HepG2 (cell line): ENCODE data around the gene FXR2. TPM values are rescaled to one million over a fixed set of nuclear protein-coding genes. Genes with fewer than 3 reads are reported as not detected.

ENCODE experiments used
- ARNT ChIP-seq: fragments of 450-650 bp; IDR thresholded peaks from 2 replicates; pipeline ENCODE4 v1.6.1; 2017
- BATF2 ChIP-seq: sonication (generic); formaldehyde crosslinking; IDR thresholded peaks from 2 replicates; pipeline ENCODE4 v1.8.0; 2022; ENCODE audit warnings: mild to moderate bottlenecking, missing genetic modification reagents, moderate library complexity
- CBX2 ChIP-seq, 2 experiments: fragments of 200-600 bp in 1 of 2; sonication (generic); formaldehyde crosslinking in 1 of 2; IDR thresholded peaks; 2 replicates each; pipeline versions ENCODE4 v1.7.0 to v1.8.1; 2018 to 2022; ENCODE audit warnings: low read depth in 2 of 2, low read length in 1 of 2, mild to moderate bottlenecking in 1 of 2, missing genetic modification reagents in 1 of 2
- ESRRA ChIP-seq: sonication (generic); formaldehyde crosslinking; IDR thresholded peaks from 2 replicates; pipeline ENCODE4 v1.5.1; 2020; ENCODE audit warnings: mild to moderate bottlenecking, low read depth, missing genetic modification reagents
- FOXA1 ChIP-seq, 2 experiments: fragments of 450-650 bp in 1 of 2; sonication (generic) in 1 of 2; formaldehyde crosslinking in 1 of 2; IDR thresholded peaks; 2 replicates each; pipeline versions ENCODE4 v1.4.0 to v1.6.1; 2016 to 2020; ENCODE audit warnings: missing genetic modification reagents in 1 of 2
- HNF4G ChIP-seq, 2 experiments: sonication (generic) in 1 of 2; formaldehyde crosslinking in 1 of 2; IDR thresholded peaks; 2 replicates each; pipeline versions ENCODE4 v1.4.0 to v1.6.1; 2011 to 2020; ENCODE audit warnings: borderline replicate concordance in 2 of 2, low read depth in 2 of 2, mild to moderate bottlenecking in 2 of 2, low read length in 1 of 2, missing genetic modification reagents in 1 of 2, moderate library complexity in 1 of 2
- HNRNPLL ChIP-seq: fragments of 200-400 bp; formaldehyde crosslinking; IDR thresholded peaks from 2 replicates; pipeline ENCODE4 v1.6.1; 2017; ENCODE audit warnings: mild to moderate bottlenecking, low read depth, low read length; ENCODE audit not compliant: poor library complexity, severe bottlenecking
- IRF9 ChIP-seq: sonication (generic); formaldehyde crosslinking; IDR thresholded peaks from 2 replicates; pipeline ENCODE4 v1.8.0; 2022; ENCODE audit warnings: missing genetic modification reagents, mild to moderate bottlenecking, borderline replicate concordance
- NCOA1 ChIP-seq: sonication (generic); formaldehyde crosslinking; IDR thresholded peaks from 2 replicates; pipeline ENCODE4 v1.9.0; 2021; ENCODE audit warnings: missing genetic modification reagents
- NR2F6 ChIP-seq, 2 experiments: IDR thresholded peaks; 2 replicates each; pipeline ENCODE4 v1.6.1; 2016; ENCODE audit warnings: antibody characterized with exemption in 1 of 2, mild to moderate bottlenecking in 1 of 2
- PPARG ChIP-seq: conservative IDR thresholded peaks from 2 replicates; pipeline ENCODE4 v1.6.1; 2016; ENCODE audit warnings: missing biosample characterization, missing genetic modification reagents
- RFX1 ChIP-seq: fragments of 450-650 bp; IDR thresholded peaks from 2 replicates; pipeline ENCODE4 v1.6.1; 2017
- RORA ChIP-seq: sonication (generic); formaldehyde crosslinking; IDR thresholded peaks from 2 replicates; pipeline ENCODE4 v1.5.0; 2020; ENCODE audit warnings: mild to moderate bottlenecking, missing genetic modification reagents, moderate library complexity
- SAP130 ChIP-seq: IDR thresholded peaks from 2 replicates; pipeline ENCODE4 v1.6.1; 2016; ENCODE audit warnings: low read depth
- TAF1 ChIP-seq: sonication (generic); formaldehyde crosslinking; IDR thresholded peaks from 2 replicates; pipeline ENCODE4 v1.4.0; 2020; ENCODE audit warnings: missing genetic modification reagents
- YY1 ChIP-seq: IDR thresholded peaks from 2 replicates; pipeline ENCODE4 v1.6.1; 2011; ENCODE audit warnings: low read length, low read depth, moderate library complexity, mild to moderate bottlenecking; ENCODE audit not compliant: insufficient read depth, insufficient replicate concordance
- ZNF136 ChIP-seq: sonication (generic); formaldehyde crosslinking; IDR thresholded peaks from 2 replicates; pipeline ENCODE4 v1.8.1; 2022; ENCODE audit warnings: low read depth, mild to moderate bottlenecking, moderate library complexity, missing genetic modification reagents
- ZNF598 ChIP-seq: sonication (generic); formaldehyde crosslinking; IDR thresholded peaks from 2 replicates; pipeline ENCODE4 v1.5.1; 2020; ENCODE audit warnings: mild to moderate bottlenecking, missing genetic modification reagents, borderline replicate concordance
- polyA plus RNA-seq, 8 experiments: library from polyadenylated mRNA; depleted of rRNA in 3 of 8; stranded (reverse) in 7 of 8; unstranded in 1 of 8; fragments of >200 nt; fragmentation: Illumina TruSeq in 4 of 8; extraction: Trizol in 4 of 8; gene quantifications; 2 replicates each; pipeline versions ENCODE4 v1.2.1 to v1.2.3, GENCODE V29; 2011 to 2016; ENCODE audit warnings: low read depth in 4 of 8, missing spikeins in 1 of 8, mixed read lengths in 1 of 8; ENCODE audit not compliant: insufficient read depth in 1 of 8
- total RNA-seq, 5 experiments: library from RNA; depleted of rRNA; stranded (reverse); fragments of >200 nt; fragmentation: Illumina TruSeq; extraction: Trizol; gene quantifications; 2 replicates each; pipeline ENCODE4 v1.2.3, GENCODE V29; 2016; ENCODE audit warnings: low read depth in 1 of 5
- TF ChIP-seq, protein P1 (sequence below): sonication (generic); IDR thresholded peaks from 2 replicates; pipeline ENCODE4 v1.6.1; 2016; ENCODE audit warnings: low read depth, borderline replicate concordance
- TF ChIP-seq, protein P2 (sequence below): sonication (generic); formaldehyde crosslinking; IDR thresholded peaks from 2 replicates; pipeline ENCODE4 v1.5.0; 2020; ENCODE audit warnings: missing genetic modification reagents
- TF ChIP-seq, protein P3 (sequence below): sonication (generic); formaldehyde crosslinking; IDR thresholded peaks from 2 replicates; pipeline ENCODE4 v1.5.0; 2020; ENCODE audit warnings: missing genetic modification reagents, mild to moderate bottlenecking, borderline replicate concordance

The FXR2 gene
- total and polyA plus RNA-seq, 2 of the 13 experiments (the other 11 are each of a cell fraction or from before 2014, with no cell fraction given) = 20.9 to 24.4 TPM

GRCh38 chr17:7583253-7584109 is 31.2 kb downstream of the FXR2 start, which contains the start of gene MPDU1 (continued):
- TF ChIP-seq HNF4G (IDR thresholded peaks at IDR 0.05; ENCODE audit: borderline replicate concordance, low read depth, low read length) = no peak
- TF ChIP-seq HNF4G (CRISPR knock-in tag; IDR thresholded peaks at IDR 0.05; ENCODE audit: borderline replicate concordance, low read depth) = no peak
- TF ChIP-seq SAP130 (CRISPR knock-in tag) = peak; percentile 78
- TF ChIP-seq FOXA1 (IDR thresholded peaks at IDR 0.05) = no peak
- TF ChIP-seq FOXA1 (CRISPR knock-in tag; IDR thresholded peaks at IDR 0.05) = peak; percentile 39; the same call in 1 of the 2 replicates
- TF ChIP-seq NR2F6 (IDR thresholded peaks at IDR 0.05) = no peak
- TF ChIP-seq NR2F6 (CRISPR knock-in tag; IDR thresholded peaks at IDR 0.05) = no peak
- TF ChIP-seq ZNF598 = peak; percentile 91; the same call in 1 of the 2 replicates
- TF ChIP-seq, protein P1, sequence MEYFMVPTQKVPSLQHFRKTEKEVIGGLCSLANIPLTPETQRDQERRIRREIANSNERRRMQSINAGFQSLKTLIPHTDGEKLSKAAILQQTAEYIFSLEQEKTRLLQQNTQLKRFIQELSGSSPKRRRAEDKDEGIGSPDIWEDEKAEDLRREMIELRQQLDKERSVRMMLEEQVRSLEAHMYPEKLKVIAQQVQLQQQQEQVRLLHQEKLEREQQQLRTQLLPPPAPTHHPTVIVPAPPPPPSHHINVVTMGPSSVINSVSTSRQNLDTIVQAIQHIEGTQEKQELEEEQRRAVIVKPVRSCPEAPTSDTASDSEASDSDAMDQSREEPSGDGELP = 0 out of 2 replicates have a peak, but pooled peaks have one; percentile 0
- TF ChIP-seq ESRRA = peak; percentile 23; the same call in 1 of the 2 replicates
- TF ChIP-seq HNRNPLL = peak; percentile 83
- TF ChIP-seq, protein P2, sequence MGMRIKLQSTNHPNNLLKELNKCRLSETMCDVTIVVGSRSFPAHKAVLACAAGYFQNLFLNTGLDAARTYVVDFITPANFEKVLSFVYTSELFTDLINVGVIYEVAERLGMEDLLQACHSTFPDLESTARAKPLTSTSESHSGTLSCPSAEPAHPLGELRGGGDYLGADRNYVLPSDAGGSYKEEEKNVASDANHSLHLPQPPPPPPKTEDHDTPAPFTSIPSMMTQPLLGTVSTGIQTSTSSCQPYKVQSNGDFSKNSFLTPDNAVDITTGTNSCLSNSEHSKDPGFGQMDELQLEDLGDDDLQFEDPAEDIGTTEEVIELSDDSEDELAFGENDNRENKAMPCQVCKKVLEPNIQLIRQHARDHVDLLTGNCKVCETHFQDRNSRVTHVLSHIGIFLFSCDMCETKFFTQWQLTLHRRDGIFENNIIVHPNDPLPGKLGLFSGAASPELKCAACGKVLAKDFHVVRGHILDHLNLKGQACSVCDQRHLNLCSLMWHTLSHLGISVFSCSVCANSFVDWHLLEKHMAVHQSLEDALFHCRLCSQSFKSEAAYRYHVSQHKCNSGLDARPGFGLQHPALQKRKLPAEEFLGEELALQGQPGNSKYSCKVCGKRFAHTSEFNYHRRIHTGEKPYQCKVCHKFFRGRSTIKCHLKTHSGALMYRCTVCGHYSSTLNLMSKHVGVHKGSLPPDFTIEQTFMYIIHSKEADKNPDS (CRISPR knock-in tag) = peak; percentile 42; the same call in 1 of the 2 replicates
- TF ChIP-seq IRF9 (CRISPR knock-in tag) = no peak
- TF ChIP-seq, protein P3, sequence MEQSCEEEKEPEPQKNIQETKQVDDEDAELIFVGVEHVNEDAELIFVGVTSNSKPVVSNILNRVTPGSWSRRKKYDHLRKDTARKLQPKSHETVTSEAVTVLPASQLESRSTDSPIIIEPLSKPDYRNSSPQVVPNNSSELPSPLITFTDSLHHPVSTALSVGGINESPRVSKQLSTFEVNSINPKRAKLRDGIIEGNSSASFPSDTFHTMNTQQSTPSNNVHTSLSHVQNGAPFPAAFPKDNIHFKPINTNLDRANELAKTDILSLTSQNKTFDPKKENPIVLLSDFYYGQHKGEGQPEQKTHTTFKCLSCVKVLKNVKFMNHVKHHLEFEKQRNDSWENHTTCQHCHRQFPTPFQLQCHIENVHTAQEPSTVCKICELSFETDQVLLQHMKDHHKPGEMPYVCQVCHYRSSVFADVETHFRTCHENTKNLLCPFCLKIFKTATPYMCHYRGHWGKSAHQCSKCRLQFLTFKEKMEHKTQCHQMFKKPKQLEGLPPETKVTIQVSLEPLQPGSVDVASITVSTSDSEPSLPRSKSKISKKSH (CRISPR knock-in tag) = no peak
- no peak for TF ChIP-seq BATF2
- TF ChIP-seq RFX1 = no peak
- no peak for TF ChIP-seq NCOA1
- no peak for TF ChIP-seq CBX2 (IDR thresholded peaks at IDR 0.05; ENCODE audit: low read depth, low read length)
- TF ChIP-seq CBX2 (CRISPR knock-in tag; IDR thresholded peaks at IDR 0.05; ENCODE audit: low read depth) = no peak
- peak; percentile 98 for TF ChIP-seq YY1
- peak; percentile 49; the same call in 1 of the 2 replicates for TF ChIP-seq PPARG (CRISPR knock-in tag)
- peak; percentile 78; the same call in 1 of the 2 replicates for TF ChIP-seq ZNF136 (CRISPR knock-in tag)
- TF ChIP-seq ARNT = no peak
- peak; percentile 99 for TF ChIP-seq TAF1
- no peak for TF ChIP-seq RORA
